HL-60 (cell line): ENCODE results near the gene MBD3L4.

Experiments
- POLR2AphosphoS5 ChIP-seq: IDR thresholded peaks from 2 replicates; pipeline ENCODE4 v1.6.1; 2012; ENCODE audit warnings: low read depth
- TF ChIP-seq, protein P1 (sequence below): IDR thresholded peaks from one replicate; pipeline ENCODE4 v1.5.1; 2011; ENCODE audit warnings: low read length, control low read depth, inconsistent platforms; ENCODE audit not compliant: insufficient read depth

DNA sequence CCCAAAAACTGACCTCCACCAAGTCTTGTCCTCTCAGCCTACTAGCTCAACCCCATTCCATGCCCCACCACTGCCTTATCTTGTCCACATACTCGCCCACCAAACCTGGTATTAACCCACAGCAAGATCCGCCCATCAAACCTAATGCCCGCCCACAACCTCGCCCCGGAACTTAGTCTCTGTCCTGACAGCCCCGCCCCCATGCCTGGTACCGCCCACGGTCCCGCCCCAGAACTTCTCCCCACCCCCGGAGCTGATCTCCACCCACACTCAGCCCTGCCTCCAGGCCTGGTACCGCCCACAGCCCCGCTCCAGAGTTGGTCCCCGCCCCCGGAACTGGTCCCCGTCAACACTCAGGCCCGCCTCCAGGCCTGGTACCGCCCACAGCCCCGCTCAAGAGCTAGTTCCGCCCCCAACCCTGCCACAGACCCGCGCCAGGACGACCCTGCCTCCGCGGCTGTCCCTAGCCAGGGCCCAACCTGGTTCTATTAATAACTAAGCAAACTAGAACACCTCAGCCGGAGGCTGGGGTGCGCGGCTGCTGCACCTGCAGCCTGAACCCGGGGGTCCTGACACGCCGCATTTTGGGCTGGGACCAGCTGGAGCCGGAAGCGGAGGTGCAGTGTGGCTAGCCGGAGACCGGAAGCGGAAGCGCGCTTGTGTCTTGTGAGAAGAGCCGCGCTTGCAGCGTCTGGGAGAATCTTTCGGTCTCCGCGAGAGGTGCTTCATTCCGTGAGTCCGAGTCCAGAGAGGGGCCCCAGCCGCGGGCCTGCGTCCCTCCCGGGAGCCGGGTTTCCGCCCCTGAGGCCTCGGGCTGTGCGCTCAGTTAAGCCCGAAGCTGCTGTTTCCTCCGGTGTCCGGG is 29.3 kb upstream of the MBD3L4 start, which contains the start of gene ZNF557:
- TF ChIP-seq, protein P1, sequence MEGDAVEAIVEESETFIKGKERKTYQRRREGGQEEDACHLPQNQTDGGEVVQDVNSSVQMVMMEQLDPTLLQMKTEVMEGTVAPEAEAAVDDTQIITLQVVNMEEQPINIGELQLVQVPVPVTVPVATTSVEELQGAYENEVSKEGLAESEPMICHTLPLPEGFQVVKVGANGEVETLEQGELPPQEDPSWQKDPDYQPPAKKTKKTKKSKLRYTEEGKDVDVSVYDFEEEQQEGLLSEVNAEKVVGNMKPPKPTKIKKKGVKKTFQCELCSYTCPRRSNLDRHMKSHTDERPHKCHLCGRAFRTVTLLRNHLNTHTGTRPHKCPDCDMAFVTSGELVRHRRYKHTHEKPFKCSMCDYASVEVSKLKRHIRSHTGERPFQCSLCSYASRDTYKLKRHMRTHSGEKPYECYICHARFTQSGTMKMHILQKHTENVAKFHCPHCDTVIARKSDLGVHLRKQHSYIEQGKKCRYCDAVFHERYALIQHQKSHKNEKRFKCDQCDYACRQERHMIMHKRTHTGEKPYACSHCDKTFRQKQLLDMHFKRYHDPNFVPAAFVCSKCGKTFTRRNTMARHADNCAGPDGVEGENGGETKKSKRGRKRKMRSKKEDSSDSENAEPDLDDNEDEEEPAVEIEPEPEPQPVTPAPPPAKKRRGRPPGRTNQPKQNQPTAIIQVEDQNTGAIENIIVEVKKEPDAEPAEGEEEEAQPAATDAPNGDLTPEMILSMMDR: no peak
- peak; percentile 63; the same call in 1 of the 2 replicates for TF ChIP-seq POLR2AphosphoS5
